ENCODE data around the gene TREML1.

Gene TREML1

GRCh38 chr6:41181566-41181965, 27.4 kb upstream of the TREML1 start:
- TF ChIP-seq, protein P1, sequence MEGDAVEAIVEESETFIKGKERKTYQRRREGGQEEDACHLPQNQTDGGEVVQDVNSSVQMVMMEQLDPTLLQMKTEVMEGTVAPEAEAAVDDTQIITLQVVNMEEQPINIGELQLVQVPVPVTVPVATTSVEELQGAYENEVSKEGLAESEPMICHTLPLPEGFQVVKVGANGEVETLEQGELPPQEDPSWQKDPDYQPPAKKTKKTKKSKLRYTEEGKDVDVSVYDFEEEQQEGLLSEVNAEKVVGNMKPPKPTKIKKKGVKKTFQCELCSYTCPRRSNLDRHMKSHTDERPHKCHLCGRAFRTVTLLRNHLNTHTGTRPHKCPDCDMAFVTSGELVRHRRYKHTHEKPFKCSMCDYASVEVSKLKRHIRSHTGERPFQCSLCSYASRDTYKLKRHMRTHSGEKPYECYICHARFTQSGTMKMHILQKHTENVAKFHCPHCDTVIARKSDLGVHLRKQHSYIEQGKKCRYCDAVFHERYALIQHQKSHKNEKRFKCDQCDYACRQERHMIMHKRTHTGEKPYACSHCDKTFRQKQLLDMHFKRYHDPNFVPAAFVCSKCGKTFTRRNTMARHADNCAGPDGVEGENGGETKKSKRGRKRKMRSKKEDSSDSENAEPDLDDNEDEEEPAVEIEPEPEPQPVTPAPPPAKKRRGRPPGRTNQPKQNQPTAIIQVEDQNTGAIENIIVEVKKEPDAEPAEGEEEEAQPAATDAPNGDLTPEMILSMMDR (IDR thresholded peaks at IDR 0.05; ENCODE audit: low read depth, low read length, missing control alignments) = no peak
- in situ Hi-C loops (cut with HindIII; ENCODE audit: low sequenced_read_pairs) = no loop called here
- DNase-seq (ENCODE audit: low read depth) = no peak
- no peak overlapping the region for H3K4me3 ChIP-seq (ENCODE audit: low read depth, low read length)

DNA sequence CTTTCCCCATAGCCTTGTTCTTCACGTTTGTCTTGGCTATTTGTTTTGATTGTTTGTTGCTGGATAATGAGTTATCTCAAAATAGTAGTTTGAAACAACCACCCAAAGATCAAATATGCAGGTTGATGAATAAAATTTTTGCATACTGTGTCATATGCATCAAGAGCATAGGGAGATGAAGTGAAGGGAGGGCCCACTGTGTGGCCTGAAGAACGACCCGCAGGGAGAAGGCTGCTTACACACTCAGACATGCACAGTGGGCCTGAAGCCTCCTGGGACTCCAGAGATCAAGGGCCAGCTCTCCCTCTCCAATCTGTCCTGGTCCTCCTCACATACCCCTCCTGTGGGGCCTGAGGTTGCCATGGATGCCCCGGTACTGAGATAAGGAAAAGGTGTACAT, 25.0 kb upstream of the TREML1 start:
- TF ChIP-seq, protein P1 (IDR thresholded peaks at IDR 0.05; ENCODE audit: low read depth, low read length, missing control alignments) = no peak
- in situ Hi-C loops (cut with HindIII; ENCODE audit: low sequenced_read_pairs) = loop anchor here (5.0 kb wide), 1 partner anchor 43 kb away; no protein-coding TSS in a partner anchor
- no peak overlapping the region for H3K4me3 ChIP-seq (ENCODE audit: low read depth, low read length)

GRCh38 chr6:41177695-41178094, 23.5 kb upstream of the TREML1 start:
- H3K4me3 ChIP-seq (ENCODE audit: low read depth, low read length) = no peak overlapping the region
- DNase-seq (ENCODE audit: low read depth) = no peak
- TF ChIP-seq, protein P1 (IDR thresholded peaks at IDR 0.05; ENCODE audit: low read depth, low read length, missing control alignments) = no peak
- in situ Hi-C loops (cut with HindIII; ENCODE audit: low sequenced_read_pairs) = loop anchor here (5.0 kb wide), 1 partner anchor 45 kb away; no protein-coding TSS in a partner anchor

More for the DNA sequence above, 25.0 kb upstream of the TREML1 start:
- no peak for DNase-seq (ENCODE audit: low read depth)

DNA sequence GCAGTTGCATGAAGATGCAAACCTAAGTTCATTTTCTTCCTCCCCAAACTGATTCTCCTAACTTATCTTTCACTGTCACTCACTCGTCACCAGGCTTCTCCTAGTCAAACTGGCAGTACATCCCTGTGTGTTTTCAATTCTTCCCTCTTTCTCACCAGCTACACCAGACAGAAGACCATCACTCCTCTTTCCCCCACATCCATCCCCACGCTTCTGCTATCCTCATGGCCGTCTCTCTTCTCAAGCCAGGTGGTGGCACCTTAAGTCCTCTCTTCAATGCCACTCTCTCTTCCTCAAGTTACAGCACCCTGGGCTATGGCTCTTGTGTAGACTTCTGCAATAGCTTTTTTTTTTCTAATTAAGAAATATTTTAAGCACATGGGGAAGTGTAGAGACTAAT, 23.1 kb upstream of the TREML1 start:
- in situ Hi-C loops (cut with HindIII; ENCODE audit: low sequenced_read_pairs) = loop anchor here (5.0 kb wide), 1 partner anchor 45 kb away; no protein-coding TSS in a partner anchor
- H3K4me3 ChIP-seq (ENCODE audit: low read depth, low read length) = no peak overlapping the region
- DNase-seq (ENCODE audit: low read depth) = no peak
- TF ChIP-seq, protein P1 (IDR thresholded peaks at IDR 0.05; ENCODE audit: low read depth, low read length, missing control alignments) = no peak

DNA sequence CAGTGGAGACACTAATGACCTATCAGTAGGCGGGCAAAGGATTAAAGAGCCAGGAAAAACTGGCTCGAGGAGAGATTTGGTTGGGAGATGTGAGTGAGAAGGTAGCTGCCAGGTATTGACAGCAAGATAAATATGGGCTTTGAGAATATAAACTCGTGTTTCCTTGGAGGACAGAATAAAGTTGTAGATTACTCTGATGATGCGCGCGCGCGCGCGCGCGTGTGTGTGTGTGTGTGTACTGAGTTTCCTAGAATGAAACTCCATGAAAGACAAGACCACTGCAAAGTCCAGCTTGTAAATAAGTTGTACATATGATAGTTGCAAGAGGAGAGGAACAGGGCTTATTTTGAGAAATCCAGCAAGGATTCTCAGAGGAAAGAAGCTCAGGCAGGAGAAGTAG, 22.0 kb upstream of the TREML1 start:
- no peak overlapping the region for H3K4me3 ChIP-seq (ENCODE audit: low read depth, low read length)
- TF ChIP-seq, protein P1 (IDR thresholded peaks at IDR 0.05; ENCODE audit: low read depth, low read length, missing control alignments) = no peak
- in situ Hi-C loops (cut with HindIII; ENCODE audit: low sequenced_read_pairs) = loop anchor here (5.0 kb wide), 1 partner anchor 46 kb away; no protein-coding TSS in a partner anchor
- no peak for DNase-seq (ENCODE audit: low read depth)

GRCh38 chr6:41175084-41175483, 20.9 kb upstream of the TREML1 start:
- TF ChIP-seq, protein P1 (IDR thresholded peaks at IDR 0.05; ENCODE audit: low read depth, low read length, missing control alignments) = no peak

More at GRCh38 chr6:41175084-41175483, 20.9 kb upstream of the TREML1 start:
- DNase-seq (ENCODE audit: low read depth) = no peak
- H3K4me3 ChIP-seq (ENCODE audit: low read depth, low read length) = no peak overlapping the region
- in situ Hi-C loops (cut with HindIII; ENCODE audit: low sequenced_read_pairs) = loop anchor here (5.0 kb wide), 1 partner anchor 47 kb away; no protein-coding TSS in a partner anchor
